GM21619 (cell line): ENCODE results near the gene OR4C16.

Experiments used
- ATAC-seq: cut with Tn5 transposase; IDR thresholded peaks from one replicate; pipeline ENCODE4 v1.9.1; 2021; ENCODE audit not compliant: unreplicated experiment

The OR4C16 gene, protein sequence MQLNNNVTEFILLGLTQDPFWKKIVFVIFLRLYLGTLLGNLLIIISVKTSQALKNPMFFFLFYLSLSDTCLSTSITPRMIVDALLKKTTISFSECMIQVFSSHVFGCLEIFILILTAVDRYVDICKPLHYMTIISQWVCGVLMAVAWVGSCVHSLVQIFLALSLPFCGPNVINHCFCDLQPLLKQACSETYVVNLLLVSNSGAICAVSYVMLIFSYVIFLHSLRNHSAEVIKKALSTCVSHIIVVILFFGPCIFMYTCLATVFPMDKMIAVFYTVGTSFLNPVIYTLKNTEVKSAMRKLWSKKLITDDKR

DNA sequence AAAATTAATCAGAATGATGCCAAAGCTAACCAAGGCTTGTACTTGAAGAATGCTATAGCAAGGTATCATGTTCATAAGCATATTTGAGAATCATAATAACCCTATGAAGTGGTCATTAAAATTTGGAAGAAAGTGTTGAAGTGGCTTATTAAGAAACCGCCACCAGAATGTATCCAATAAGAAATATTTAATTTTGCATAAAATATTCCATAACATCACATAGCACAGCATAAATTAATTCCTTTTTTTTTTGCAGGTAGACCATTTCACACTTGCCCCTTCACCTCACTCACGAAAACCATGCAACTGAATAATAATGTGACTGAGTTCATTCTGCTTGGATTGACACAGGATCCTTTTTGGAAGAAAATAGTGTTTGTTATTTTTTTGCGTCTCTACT, at the start of gene OR4C16:
TSS of gene OR4C16 (plus strand) at position 301 of the 400 bp plus-strand sequence. CDS start at position 301, 0 bp downstream.
- no peak for ATAC-seq

DNA sequence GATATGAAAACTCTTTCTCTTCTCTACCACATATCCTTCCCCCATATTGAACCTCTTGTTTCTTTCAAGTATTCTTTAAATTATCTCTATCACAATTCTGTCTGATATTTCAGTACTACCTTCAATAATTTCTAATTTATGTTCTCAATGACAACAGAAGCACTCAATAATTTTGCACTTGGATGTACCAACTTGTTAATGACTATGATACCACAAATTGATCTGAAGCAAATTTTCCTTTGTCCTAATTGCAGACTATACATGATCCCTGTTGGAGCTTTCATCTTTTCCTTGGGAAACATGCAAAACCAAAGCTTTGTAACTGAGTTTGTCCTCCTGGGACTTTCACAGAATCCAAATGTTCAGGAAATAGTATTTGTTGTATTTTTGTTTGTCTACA, 17.8 kb upstream of the OR4C16 start, which contains the start of gene OR4C15:
TSS of gene OR4C15 (plus strand) at position 301 of the 400 bp plus-strand sequence. CDS start at position 301, 0 bp downstream.
- no peak for ATAC-seq

DNA sequence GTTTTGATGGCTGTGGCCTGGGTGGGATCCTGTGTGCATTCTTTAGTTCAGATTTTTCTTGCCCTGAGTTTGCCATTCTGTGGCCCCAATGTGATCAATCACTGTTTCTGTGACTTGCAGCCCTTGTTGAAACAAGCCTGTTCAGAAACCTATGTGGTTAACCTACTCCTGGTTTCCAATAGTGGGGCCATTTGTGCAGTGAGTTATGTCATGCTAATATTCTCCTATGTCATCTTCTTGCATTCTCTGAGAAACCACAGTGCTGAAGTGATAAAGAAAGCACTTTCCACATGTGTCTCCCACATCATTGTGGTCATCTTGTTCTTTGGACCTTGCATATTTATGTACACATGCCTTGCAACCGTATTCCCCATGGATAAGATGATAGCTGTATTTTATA, 620 bp downstream of the OR4C16 start:
- no peak for ATAC-seq

DNA sequence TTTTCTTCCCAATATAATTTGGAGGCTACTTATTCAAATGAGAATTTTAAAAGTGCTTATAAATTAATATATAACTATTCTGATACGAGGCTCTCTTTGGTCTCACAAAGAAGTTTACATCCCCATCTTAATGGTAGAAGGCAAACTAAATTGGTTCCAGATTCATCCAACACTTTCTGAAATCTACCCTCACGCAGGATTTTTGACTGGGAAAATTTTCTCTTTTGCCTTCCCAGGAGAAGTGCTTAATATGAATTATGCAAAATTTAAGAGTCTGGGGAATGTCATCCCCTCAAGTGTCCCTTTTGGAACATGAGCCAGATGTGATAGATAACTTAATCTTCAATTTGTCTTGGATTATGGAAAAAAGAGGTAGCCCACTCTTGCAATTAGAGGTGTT, 35.6 kb downstream of the OR4C16 start, which contains the start of gene OR4C11:
TSS of gene OR4C11 (minus strand) at position 101 of the 400 bp plus-strand sequence. CDS start 3,272 bp downstream, outside the sequence.
- ATAC-seq, result no peak
